Measurements from ENCODE around the gene MPPED1. TPM values are rescaled to one million over a fixed set of nuclear protein-coding genes. Genes with fewer than 3 reads are reported as not detected.

MPPED1 gene
- total and polyA plus RNA-seq, 4 donors = 0.89 to 6.5 (median 4.1) TPM

DNA sequence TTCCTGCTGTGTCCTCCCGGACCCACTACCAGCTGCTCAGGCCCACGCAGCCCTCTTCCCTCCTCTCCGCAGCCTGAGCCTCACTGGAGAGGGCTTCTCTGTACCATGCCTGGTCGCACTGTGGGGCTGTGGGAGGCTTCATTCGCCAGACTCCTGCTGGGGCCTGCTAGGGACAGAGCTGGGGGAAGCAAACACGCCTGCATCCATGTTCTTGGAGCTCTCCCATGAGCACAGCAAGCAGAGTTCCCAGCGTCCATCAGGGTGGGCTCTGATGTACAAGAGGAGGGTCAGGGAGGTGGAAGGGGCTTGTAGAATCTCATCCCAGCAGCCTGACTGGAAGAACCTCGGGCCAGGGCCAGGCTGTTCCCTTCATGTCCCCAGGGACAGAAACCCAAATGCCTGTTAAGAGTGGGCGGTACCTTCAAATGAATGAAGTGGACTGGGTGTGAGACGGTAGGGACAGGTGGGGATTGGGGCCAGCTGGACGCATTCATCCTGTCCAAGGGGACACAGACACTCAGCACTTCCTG is 59.9 kb downstream of the MPPED1 start:
- no peak for DNase-seq (ENCODE audit: low spot score)

DNA sequence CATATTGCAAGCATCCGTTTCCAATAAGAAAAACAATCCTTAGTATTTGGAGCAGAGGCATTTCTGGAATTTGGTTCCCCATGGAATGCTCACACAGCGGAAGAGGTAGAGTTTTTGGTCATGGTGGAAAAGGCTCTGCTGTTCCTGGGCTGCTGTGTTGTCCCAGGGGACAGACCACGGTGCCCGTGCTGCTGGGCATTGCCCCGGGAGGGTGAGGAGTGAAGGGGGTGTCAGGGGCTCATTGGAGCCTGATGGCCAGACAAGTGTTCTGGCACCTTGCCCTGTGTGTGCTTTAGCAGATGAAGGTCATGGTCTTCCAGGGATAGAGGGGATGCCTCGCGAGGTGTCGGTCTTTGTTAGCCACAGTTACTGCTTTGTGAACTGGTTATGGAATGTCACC is 61.2 kb downstream of the MPPED1 start:
- Histone ChIP-seq H3K27me3 (ENCODE audit: control insufficient read depth in 4 of 4, insufficient read depth in 4 of 4, low read length in 3 of 4) (no peaks in the 10 kb centered on the region), H3K27ac (ENCODE audit: low read depth in 1 of 2, low read length in 2 of 2) (no peak overlapping the region), H3K4me1 (ENCODE audit: control insufficient read depth in 4 of 4, insufficient read depth in 4 of 4, low read length in 3 of 4) (peaks cover 3 to 21% (median 5%) of the 10 kb centered on the region in 4 donors), H3K36me3 (ENCODE audit: control insufficient read depth in 4 of 4, insufficient read depth in 3 of 4, low read depth in 1 of 4, low read length in 3 of 4) (peaks cover 0 to 3% (median 0%) of the 10 kb centered on the region in 4 donors), H3K9ac (ENCODE audit: low read depth in 1 of 2, low read length in 2 of 2) (no peak overlapping the region), H3K4me3 (ENCODE audit: low read depth in 1 of 3, low read length in 3 of 3) (no peak overlapping the region), H3K9me3 (ENCODE audit: control insufficient read depth in 4 of 4, low read length in 3 of 4) (no peaks in the 10 kb centered on the region)
- 89% methylated on average over 8 of the region's 8 CpGs for WGBS
- TF ChIP-seq, protein P1, sequence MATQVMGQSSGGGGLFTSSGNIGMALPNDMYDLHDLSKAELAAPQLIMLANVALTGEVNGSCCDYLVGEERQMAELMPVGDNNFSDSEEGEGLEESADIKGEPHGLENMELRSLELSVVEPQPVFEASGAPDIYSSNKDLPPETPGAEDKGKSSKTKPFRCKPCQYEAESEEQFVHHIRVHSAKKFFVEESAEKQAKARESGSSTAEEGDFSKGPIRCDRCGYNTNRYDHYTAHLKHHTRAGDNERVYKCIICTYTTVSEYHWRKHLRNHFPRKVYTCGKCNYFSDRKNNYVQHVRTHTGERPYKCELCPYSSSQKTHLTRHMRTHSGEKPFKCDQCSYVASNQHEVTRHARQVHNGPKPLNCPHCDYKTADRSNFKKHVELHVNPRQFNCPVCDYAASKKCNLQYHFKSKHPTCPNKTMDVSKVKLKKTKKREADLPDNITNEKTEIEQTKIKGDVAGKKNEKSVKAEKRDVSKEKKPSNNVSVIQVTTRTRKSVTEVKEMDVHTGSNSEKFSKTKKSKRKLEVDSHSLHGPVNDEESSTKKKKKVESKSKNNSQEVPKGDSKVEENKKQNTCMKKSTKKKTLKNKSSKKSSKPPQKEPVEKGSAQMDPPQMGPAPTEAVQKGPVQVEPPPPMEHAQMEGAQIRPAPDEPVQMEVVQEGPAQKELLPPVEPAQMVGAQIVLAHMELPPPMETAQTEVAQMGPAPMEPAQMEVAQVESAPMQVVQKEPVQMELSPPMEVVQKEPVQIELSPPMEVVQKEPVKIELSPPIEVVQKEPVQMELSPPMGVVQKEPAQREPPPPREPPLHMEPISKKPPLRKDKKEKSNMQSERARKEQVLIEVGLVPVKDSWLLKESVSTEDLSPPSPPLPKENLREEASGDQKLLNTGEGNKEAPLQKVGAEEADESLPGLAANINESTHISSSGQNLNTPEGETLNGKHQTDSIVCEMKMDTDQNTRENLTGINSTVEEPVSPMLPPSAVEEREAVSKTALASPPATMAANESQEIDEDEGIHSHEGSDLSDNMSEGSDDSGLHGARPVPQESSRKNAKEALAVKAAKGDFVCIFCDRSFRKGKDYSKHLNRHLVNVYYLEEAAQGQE (IDR thresholded peaks at IDR 0.05) = no peak
- no peak for TF ChIP-seq FOXA1 (IDR thresholded peaks at IDR 0.05)
- TF ChIP-seq, protein P2, sequence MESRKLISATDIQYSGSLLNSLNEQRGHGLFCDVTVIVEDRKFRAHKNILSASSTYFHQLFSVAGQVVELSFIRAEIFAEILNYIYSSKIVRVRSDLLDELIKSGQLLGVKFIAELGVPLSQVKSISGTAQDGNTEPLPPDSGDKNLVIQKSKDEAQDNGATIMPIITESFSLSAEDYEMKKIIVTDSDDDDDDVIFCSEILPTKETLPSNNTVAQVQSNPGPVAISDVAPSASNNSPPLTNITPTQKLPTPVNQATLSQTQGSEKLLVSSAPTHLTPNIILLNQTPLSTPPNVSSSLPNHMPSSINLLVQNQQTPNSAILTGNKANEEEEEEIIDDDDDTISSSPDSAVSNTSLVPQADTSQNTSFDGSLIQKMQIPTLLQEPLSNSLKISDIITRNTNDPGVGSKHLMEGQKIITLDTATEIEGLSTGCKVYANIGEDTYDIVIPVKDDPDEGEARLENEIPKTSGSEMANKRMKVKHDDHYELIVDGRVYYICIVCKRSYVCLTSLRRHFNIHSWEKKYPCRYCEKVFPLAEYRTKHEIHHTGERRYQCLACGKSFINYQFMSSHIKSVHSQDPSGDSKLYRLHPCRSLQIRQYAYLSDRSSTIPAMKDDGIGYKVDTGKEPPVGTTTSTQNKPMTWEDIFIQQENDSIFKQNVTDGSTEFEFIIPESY (IDR thresholded peaks at IDR 0.05) = no peak
- TF ChIP-seq, protein P3, sequence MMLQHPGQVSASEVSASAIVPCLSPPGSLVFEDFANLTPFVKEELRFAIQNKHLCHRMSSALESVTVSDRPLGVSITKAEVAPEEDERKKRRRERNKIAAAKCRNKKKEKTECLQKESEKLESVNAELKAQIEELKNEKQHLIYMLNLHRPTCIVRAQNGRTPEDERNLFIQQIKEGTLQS (IDR thresholded peaks at IDR 0.05) = no peak
- no peak for TF ChIP-seq HNF4A (conservative IDR thresholded peaks at IDR 0.05)
- no peak for TF ChIP-seq TAF1 (conservative IDR thresholded peaks at IDR 0.05)
- TF ChIP-seq EGR1 (IDR thresholded peaks at IDR 0.05; ENCODE audit: low read depth in 2 of 2) = no peak
- TF ChIP-seq, protein P4, sequence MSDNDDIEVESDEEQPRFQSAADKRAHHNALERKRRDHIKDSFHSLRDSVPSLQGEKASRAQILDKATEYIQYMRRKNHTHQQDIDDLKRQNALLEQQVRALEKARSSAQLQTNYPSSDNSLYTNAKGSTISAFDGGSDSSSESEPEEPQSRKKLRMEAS (IDR thresholded peaks at IDR 0.05) = no peak
- TF ChIP-seq RAD21 (IDR thresholded peaks at IDR 0.05) = no peak
- TF ChIP-seq GABPA (IDR thresholded peaks at IDR 0.05 in 1 of 2, conservative IDR thresholded peaks at IDR 0.05 in 1 of 2) = no peak
- TF ChIP-seq RXRA (IDR thresholded peaks at IDR 0.05) = no peak
- TF ChIP-seq NR2F2 (IDR thresholded peaks at IDR 0.05) = no peak
- no peak for TF ChIP-seq YY1 (IDR thresholded peaks at IDR 0.05)
- TF ChIP-seq FOXA2 (IDR thresholded peaks at IDR 0.05) = no peak
- TF ChIP-seq JUND (IDR thresholded peaks at IDR 0.05) = no peak
- no peak for TF ChIP-seq SP1 (IDR thresholded peaks at IDR 0.05)
- no peak for TF ChIP-seq HNF4G (IDR thresholded peaks at IDR 0.05)
- TF ChIP-seq, protein P5, sequence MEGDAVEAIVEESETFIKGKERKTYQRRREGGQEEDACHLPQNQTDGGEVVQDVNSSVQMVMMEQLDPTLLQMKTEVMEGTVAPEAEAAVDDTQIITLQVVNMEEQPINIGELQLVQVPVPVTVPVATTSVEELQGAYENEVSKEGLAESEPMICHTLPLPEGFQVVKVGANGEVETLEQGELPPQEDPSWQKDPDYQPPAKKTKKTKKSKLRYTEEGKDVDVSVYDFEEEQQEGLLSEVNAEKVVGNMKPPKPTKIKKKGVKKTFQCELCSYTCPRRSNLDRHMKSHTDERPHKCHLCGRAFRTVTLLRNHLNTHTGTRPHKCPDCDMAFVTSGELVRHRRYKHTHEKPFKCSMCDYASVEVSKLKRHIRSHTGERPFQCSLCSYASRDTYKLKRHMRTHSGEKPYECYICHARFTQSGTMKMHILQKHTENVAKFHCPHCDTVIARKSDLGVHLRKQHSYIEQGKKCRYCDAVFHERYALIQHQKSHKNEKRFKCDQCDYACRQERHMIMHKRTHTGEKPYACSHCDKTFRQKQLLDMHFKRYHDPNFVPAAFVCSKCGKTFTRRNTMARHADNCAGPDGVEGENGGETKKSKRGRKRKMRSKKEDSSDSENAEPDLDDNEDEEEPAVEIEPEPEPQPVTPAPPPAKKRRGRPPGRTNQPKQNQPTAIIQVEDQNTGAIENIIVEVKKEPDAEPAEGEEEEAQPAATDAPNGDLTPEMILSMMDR (IDR thresholded peaks at IDR 0.05; ENCODE audit: low read depth, low read length, missing input control) = no peak
- DNase-seq (ENCODE audit: low spot score) = no peak

More for the DNA sequence above, 59.9 kb downstream of the MPPED1 start:
- H3K27ac ChIP-seq (ENCODE audit: low read depth in 1 of 2, low read length in 2 of 2) = no peak overlapping the region
- H3K9ac ChIP-seq (ENCODE audit: low read depth in 1 of 2, low read length in 2 of 2) = no peak overlapping the region
- H3K4me1 ChIP-seq (ENCODE audit: control insufficient read depth in 4 of 4, insufficient read depth in 4 of 4, low read length in 3 of 4) = peaks cover 3 to 24% (median 8%) of the 10 kb centered on the region in 4 donors
- H3K36me3 ChIP-seq (ENCODE audit: control insufficient read depth in 4 of 4, insufficient read depth in 3 of 4, low read depth in 1 of 4, low read length in 3 of 4) = no peaks in the 10 kb centered on the region
- no peaks in the 10 kb centered on the region for H3K27me3 ChIP-seq (ENCODE audit: control insufficient read depth in 4 of 4, insufficient read depth in 4 of 4, low read length in 3 of 4)
- TF ChIP-seq RAD21 (IDR thresholded peaks at IDR 0.05) (no peak), JUND (IDR thresholded peaks at IDR 0.05) (no peak), YY1 (IDR thresholded peaks at IDR 0.05) (no peak), FOXA1 (IDR thresholded peaks at IDR 0.05) (no peak)
- TF ChIP-seq, protein P3 (IDR thresholded peaks at IDR 0.05) = no peak
- no peaks in the 10 kb centered on the region for H3K9me3 ChIP-seq (ENCODE audit: control insufficient read depth in 4 of 4, low read length in 3 of 4)
- WGBS = 86% methylated on average over 11 of the region's 11 CpGs
- no peak overlapping the region for H3K4me3 ChIP-seq (ENCODE audit: low read depth in 1 of 3, low read length in 3 of 3)

Data from liver (tissue), 9 donors.